Keratinocyte (primary cell): Measurements from ENCODE around the gene DISP1.

Experiments used
- CTCF ChIP-seq, 3 experiments: IDR thresholded peaks in 1 of 3; conservative IDR thresholded peaks in 1 of 3; optimal IDR thresholded peaks in 1 of 3; 2 replicates in 2 of 3; 3 replicates in 1 of 3; pipeline versions ENCODE3 to v1.5.1; 2011; ENCODE audit warnings: low read length in 3 of 3, mild to moderate bottlenecking in 3 of 3, moderate library complexity in 2 of 3, control low read depth in 1 of 3, inconsistent platforms in 1 of 3; ENCODE audit not compliant: insufficient read depth in 2 of 3; ENCODE audit errors: extremely low read depth in 1 of 3
- EZH2 ChIP-seq: IDR thresholded peaks from one replicate; pipeline ENCODE4 v1.6.1; 2012; ENCODE audit warnings: inconsistent platforms, mild to moderate bottlenecking, low read length, moderate library complexity

GRCh38 chr1:222845763-222846162, 30.9 kb downstream of the DISP1 start:
- TF ChIP-seq CTCF (optimal IDR thresholded peaks at IDR 0.05 in 1 of 3, IDR thresholded peaks at IDR 0.05 in 1 of 3, conservative IDR thresholded peaks at IDR 0.05 in 1 of 3; ENCODE audit: extremely low read depth in 1 of 3, insufficient read depth in 2 of 3, low read length in 3 of 3) (no peak), EZH2 (no peak)
